GM18508 (cell line): ENCODE measurements around the gene SLC6A17.

ENCODE experiments used
- ATAC-seq: cut with Tn5 transposase; IDR thresholded peaks from one replicate; pipeline ENCODE4 v1.9.1; 2021; ENCODE audit warnings: moderate number of reproducible peaks; ENCODE audit not compliant: insufficient read depth, unreplicated experiment

SLC6A17 gene

DNA sequence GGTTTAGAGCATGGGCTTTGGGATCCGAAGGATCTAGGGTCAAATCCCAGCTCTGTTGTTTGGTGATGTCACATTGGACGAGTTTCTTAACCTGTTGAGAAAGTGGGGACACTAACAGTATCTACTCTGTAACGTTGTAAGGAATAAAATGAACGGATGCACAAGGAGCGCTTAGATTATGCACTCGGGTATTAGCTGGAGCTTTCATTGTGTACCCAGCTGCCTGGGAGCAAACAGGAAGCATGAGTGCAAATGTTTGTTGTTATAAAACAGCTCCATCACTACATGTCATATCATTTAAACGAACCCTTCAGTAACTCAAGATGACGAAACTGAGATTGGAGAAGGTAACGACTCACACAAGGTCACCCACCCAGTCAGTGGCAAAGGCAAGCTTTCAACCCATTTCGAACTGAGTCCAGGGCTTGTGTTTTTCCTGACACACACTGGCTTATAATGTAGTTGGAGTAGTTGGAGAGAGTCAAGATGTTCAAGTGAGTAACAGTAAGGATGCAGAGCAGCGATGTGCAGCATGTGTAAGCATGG, 16.2 kb upstream of the SLC6A17 start:
- ATAC-seq, result no peak

DNA sequence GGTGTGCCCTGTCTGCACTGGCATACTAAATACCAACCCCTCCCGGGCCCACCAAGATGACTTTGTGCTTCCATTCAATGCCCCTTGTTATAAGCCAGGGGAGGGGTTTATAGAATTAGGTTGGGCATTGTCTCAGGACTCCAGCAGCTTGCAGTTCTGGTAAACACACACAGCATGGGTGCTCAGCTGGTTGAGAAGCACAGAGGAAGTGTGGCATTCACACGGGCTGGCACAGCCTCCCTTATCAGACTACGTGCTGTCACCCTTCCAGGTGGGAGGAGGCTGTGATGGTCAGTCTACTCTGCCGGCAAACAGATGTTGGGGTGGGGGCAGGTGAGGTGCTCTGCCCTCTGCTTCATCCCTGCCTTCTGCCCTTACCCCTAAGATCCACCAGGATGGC, 15.0 kb upstream of the SLC6A17 start:
- ATAC-seq, result no peak

DNA sequence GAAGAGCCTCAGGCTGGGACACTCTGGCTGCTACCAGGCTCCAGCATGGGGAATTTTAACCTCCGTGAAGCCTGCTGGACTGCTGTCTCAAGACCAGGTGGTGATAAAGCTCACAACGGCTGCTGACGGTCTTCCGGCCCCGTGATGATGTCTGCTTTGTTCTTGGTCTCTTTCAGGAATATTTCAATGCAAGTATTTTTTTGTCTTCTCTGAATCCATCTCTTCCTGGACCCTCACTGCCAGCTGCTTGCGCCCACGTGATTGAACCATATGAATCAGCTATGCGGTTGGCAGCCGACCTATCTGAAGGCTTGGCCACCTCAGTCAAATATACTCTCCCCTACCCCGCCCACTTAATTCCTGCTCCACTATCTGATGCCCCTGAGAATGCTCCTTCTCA, 14.6 kb upstream of the SLC6A17 start:
- no peak for ATAC-seq

DNA sequence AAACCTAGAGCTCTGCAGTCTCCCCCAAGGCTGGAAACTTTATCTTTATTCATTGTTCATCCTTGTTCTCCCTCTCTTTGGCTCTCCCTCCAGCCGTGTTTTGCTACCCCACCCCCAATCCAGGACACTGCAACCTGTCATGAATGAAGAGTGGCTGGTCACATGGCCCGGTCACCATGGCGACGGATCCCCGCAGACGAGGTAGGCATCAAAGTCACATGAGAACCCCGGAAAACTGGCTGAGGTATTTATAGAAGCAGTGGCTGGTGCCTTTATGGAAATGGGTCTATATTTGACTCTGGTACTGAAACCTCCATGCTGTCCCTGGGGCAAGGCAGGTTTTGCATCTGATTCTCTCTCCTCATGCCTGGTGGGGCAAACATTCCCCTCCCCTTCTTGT, 13.4 kb upstream of the SLC6A17 start:
- ATAC-seq, result no peak

DNA sequence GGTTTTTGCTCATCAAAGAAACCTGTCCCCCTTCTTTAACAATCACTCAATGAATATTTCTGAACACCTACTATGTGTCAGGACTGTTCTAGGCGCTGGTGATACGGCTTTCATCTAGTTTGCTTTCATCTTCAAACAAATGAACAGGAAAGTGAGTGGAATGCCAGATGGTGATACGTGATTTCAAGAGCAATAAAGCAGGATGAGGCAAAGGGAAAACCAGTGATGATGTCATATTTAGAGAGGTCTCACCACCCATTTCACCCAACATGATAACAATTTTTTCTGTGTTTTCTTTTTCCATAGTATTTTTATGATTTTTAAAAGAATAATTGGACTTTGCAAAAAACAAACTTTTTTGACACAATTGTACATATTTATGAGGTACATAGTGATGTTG, 11.3 kb upstream of the SLC6A17 start:
- no peak for ATAC-seq

DNA sequence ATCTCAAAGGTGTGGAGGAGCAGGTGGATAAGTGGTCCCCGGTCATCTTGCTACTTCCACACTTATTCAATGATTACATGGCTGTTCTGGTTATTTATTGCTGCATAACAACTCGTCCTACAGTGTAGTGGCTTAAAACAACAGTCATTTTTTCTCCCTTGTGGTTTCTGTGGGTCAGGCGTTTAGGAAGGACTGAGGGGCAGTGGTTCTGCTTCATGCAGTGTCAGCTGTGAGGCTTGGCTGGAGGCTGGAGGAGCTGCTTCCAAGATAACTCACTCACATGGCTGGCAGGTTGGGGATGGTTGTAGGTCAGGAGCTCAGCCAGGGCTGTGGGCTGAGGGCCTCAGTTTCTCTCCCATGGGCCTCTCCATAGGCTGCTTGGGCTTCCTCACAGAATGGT, 5.9 kb upstream of the SLC6A17 start:
- ATAC-seq, result no peak

DNA sequence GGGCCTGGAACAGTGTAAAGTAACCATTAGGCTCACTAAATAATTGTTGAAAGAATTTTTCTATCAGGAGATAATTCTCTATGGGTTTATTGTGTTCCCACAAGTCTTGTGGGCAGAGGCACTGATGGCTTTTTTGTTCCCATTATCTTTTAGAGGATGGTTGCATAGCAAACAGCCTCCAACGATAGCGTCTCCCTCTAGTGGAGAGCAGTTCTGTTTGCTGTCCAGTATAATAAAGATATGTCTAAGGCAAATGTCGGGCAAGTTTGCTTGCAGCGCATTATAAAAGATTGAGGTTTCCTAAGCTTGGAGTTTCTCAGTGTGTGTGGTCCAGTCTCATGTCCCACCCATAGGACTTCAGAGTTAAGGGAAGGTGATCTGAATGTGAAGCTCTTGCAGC, 1.3 kb upstream of the SLC6A17 start:
- ATAC-seq, result no peak

DNA sequence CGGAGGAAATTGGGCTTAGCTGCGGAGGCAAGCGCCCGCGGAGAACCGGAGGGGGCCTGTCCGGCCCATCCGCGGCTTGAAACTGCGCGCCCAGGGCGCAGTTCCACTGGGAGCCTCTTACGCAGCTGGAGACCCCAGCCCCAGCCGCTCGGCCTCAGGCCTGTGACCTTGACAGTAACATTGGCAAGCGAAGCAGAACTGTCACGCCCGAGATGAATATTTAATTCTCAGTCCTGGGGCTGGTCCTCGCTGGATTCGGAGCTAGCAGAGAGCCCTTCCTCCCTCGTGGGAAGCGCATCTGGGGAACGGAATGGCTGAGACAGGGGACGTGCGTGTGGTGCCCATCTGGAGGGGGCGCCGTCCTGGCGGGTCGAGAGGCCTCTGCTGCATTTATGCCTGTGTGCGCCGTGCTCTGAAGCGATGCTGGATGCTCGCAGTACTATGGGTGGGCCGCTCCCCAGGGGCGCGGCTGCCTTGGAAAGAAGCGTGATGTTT, 928 bp downstream of the SLC6A17 start:
- ATAC-seq, result no peak

DNA sequence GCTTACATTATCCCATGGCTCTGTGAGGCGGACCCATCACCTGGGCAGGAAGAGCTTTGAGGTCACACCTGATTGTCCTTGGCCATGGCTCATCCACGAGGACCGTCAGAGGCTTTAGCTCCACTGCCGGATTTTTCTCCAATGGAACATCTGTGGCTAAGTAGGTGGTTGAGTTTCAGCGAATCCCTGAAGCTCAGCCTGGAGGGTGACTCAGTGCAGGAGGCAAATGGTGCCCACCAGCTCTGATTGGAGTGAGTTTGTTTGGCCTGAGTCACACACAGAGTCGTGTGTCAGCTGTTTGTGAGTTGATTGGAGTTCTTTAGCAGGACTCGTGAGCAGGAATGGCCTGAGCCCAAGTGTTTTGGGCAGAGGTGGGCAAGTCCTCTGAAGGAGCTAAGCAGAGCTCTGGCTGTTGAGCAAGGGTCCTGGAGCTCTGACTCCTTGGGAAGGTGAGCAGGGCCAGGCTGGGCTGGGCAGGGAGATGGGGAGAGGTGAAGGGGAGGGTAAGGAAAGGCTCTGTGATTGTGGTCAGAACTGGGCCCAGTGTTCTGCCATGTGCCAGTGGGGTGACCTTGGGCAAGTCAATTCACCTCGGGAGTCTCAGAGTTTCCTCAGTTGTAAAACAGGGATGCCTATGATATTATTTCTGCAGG, 2.0 kb downstream of the SLC6A17 start:
- no peak for ATAC-seq

DNA sequence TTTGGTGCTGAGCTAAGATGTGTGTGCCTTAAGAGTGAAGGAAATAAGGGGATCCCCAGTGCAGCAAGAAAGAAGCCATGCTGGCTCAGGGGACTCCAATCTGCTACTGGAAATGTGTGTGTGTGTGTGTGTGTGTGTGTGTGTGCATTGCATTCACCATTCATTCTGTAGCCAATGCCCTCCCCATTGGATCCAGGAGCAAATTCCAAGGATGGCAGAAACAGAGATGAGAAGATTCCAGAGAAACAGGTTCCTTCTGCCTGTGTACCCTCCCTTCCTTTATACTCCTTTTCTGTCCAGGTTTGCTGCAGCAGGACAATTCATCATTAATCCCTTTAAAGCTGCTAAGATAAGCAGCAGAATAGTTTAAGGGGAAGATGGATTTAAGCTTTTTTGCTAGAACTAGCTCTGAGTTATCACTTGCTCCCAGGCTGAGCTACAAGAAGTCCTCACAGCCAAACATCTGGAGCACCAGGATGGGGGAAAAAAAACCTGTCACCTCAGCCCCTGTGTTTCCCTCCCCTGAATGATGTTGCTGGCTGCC, 3.2 kb downstream of the SLC6A17 start:
- no peak for ATAC-seq

DNA sequence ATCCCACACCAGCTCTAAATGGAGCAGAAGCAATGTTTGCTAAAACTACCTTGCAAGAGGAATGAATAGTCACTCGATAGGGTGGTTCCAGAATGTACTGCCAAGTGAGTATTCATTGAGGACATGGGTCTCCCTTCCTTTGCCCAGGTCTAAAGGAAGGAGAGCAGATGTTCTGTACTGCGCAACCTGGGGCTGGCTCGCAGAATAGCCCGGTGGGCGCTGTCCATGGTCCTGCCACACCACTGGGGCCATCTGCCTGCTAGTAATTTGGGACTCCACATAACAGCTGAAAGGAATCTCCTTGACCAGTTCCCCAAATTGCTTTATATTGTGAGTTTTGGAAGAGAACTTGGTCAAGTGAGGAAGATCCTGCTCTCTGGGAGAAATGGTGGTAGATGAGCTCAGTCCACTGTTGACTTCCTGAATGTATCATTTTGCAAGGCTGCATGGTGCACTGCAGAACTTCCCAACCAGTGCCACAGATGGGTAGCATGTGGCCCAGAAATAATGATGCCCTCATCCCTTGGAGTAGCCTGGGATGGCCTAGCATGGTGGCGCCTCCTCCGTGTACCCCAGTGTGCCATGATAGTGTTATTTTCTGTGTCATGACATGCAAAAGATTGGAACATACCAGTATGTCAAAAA, 5.7 kb downstream of the SLC6A17 start:
- no peak for ATAC-seq

DNA sequence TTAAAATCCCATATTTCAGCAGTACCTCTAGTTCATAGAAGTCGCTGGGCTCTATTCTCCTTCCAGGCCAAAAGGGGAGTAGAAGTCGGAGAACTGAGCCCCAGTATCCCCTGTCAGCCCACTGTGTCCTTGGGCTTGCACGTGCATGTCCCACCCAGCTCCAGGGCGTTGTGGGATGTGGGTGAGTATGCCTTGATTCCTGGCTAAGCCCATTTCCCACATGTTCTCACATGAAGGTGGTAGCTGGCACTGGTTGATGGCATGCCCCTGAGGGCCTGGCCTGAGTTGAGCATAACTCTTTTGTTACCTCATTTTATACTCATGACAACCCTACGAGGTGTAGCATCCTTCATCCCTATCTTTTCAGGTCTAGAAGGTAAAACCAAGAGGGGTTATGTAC, 8.0 kb downstream of the SLC6A17 start:
- ATAC-seq, result no peak

DNA sequence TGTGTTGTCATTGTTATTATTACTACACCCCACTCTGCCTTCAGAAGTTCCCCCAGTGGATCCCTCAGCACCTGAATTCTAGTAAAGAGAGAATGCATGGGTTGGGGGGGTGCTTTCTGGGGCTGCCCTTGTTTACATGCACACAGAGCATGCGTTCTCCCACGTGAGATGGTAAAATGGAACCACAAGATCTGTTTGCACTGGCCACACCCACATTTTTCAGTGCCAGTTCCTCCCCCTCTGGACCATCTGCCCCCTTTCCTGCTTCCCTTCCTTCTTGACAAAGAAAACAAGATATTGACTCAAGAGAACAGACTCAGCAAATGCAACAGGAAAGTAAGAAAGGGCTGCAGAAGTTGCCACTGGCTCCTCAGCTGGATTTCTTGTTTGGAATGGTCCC, 8.9 kb downstream of the SLC6A17 start:
- ATAC-seq, result no peak

DNA sequence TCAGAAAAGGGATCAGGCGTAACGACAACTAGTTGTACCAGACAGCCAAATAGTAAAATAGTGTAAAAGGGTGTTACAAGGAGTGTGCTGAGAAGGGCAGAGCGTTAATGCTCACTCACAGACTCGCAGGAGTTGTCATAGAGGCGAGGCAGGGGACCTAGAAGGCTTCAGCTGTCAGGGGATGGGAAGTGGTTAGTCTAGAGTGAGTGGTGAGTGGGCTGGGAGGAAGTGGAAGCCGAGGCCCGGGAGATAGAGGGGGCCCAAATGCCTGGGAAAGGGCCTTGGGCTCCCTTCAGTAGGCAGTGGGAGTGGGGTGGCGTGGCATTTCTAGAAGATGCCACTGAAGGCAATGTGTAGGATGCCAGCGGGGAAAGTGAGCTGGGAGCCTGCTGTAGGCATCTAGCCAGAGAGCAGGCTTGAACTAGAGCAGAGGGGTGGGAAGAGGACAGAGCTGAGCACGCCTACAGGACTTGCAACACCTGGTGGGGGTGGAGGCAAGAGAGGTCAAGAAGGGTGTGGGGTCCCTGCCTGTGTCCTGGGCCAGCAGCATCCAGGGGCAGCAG, 10.3 kb downstream of the SLC6A17 start:
- no peak for ATAC-seq

DNA sequence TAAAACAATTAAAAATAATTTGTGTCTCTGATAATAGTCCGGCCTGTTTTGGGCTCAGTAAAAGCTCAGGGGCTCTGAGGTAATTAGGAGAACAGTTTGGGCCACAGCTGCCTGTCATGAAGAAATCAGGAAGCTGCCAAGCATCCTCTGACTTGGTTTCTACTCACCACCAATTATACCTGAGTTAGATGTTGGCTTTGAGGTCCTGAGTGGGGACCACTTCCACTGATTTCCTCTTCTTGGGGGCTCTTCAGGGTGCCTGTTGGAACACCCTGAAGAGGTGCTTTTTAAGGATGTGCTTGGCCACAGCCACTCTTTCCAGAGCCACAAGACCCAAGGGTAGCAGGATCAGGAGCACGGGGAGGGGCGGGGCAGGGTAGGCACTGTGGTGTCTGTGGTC, 10.9 kb downstream of the SLC6A17 start:
- ATAC-seq, result no peak

DNA sequence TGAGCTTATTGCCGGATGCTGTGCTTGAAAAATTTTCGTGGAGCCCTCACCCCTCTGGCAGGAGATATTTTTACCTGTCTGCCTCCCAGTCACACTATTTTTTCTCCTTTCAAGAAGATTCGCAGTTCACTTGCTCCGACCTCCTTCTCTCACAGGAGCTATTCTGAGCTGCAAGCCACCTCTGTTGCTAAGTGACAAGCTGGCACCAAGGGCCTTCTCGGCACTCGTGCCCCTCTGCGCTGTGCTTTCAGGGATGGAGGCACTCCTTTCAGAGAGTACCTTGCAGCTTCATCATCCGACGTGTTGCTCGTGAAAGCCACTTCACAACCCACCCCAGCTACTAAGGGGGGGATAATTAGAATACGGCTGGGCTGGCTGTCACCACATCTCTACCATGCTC, 11.6 kb downstream of the SLC6A17 start:
- no peak for ATAC-seq

DNA sequence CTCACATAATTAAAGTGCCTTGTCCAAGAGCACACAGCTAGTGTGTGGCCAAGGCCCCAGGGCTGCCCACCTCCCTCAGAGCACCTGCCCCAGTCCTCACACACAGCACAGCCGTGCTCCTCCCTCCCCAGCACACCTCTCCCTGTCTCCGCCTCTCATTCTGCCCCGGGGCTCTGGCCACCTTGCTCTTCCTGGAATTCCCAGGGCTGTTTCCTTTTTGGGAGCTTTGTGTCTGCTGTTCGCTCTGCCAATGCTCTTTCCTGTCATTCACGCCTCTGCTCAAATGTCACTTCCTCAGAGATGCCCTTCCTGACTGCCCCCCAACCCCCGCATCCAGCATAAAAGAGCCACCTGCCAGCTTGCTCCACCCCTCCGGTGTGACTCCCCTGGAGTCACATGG, 13.3 kb downstream of the SLC6A17 start:
- ATAC-seq, result no peak

DNA sequence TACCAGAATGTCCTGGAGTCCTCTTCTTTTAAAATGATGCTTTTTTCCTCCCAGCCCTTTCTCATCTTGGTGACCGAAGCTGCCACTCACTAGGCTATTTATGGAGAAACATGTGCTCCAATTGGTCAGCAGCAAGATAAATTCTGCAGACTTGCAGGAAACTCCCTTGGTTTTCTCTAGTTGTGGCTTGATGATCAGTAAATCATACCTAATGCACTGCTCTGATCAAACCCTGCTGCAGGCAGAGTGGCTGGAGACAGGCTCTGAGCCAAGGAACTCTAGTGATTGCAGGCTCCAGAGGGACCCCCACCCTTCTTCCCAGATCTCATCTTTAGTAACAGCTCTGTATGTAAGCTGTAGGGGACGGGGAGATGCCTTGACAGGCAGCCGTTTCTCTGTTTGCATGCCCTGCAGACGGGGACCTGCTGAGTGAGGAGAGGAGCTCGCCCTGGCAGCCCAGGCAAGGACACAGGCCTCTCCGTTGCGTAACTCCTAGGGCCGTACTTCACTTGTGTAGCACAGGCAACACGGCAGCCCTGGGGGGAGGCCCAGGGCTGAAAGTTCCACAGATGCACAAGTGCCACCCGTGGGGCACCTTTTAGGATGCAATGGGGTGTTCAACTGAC, 14.5 kb downstream of the SLC6A17 start:
- no peak for ATAC-seq

DNA sequence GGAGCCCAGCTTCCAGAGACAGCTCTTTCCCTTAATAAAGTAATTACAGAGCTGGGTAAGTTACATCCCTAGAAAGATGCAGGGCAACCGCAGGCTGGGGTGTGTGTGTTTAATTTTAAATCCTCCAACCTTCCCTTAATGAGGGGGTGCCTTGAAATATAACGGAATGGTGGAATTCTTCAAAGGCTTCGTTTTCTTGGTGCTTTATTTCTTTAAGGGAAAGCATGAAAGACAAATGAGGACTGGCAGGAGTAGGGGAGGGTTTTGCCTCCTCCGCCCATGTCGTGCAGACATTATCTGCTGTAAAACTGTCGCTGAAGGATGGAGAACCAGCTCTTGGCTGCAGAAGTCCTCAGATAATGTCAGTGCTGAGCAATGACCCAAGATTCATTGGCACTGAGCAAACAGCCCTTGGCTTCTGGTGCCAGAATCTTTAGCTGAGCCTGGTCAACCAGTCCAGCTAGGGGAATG, 15.5 kb downstream of the SLC6A17 start:
- ATAC-seq, result no peak

DNA sequence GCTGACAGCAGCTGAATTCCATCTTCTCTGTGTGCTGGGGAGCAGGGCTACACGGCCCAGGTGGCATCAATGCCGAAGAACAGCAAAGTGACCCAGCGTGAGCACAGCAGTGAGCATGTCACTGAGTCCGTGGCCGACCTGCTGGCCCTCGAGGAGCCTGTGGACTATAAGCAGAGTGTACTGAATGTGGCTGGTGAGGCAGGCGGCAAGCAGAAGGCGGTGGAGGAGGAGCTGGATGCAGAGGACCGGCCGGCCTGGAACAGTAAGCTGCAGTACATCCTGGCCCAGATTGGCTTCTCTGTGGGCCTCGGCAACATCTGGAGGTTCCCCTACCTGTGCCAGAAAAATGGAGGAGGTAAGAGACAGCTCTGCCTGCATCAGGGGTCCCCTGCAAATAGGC, 16.6 kb downstream of the SLC6A17 start:
- ATAC-seq, result no peak
